Right atrium auricular region (tissue), 2 donors: ENCODE data around the gene MRPL49. TPM values are rescaled to one million over a fixed set of nuclear protein-coding genes. Genes with fewer than 3 reads are reported as not detected.

ENCODE experiments used
- DNase-seq: peaks from one replicate; pipeline ENCODE4 v3.0.0-alpha.2; 2019; ENCODE audit warnings: low spot score
- H3K27ac ChIP-seq, 2 donors: fragments of 200-600 bp; sonication (generic); 1 replicate in 1 of 2; 2 replicates in 1 of 2; pipeline ENCODE4 v1.5.1; 2016 to 2019
- H3K27me3 ChIP-seq, 2 donors: fragments of 200-600 bp; sonication (generic); one replicate each; pipeline versions ENCODE4 v1.5.1 to v1.6.0; 2017 to 2019
- H3K36me3 ChIP-seq: fragments of 200-600 bp; sonication (generic); one replicate; pipeline ENCODE4 v1.5.1; 2016
- H3K4me1 ChIP-seq, 2 donors: fragments of 200-600 bp; sonication (generic); one replicate each; pipeline versions ENCODE4 v1.5.1 to v1.6.0; 2017 to 2019
- H3K4me3 ChIP-seq, 2 donors: fragments of 200-600 bp; sonication (generic); 1 replicate in 1 of 2; 2 replicates in 1 of 2; pipeline ENCODE4 v1.5.1; 2017 to 2019; ENCODE audit warnings: mild to moderate bottlenecking in 1 of 2, moderate library complexity in 1 of 2
- H3K9me3 ChIP-seq, 2 donors: fragments of 200-600 bp; sonication (generic); one replicate each; pipeline ENCODE4 v1.5.1; 2019
- total RNA-seq, 2 donors: library from RNA; depleted of rRNA; stranded (reverse); fragments of >200 nt; gene quantifications; one replicate each; pipeline ENCODE4 v1.1.0, GENCODE V29; 2016
- TF ChIP-seq, protein P1 (sequence below), 2 donors: fragments of 200-600 bp; sonication (generic); IDR thresholded peaks; one replicate each; pipeline ENCODE4 v1.5.1; 2019; ENCODE audit warnings: antibody characterized with exemption in 2 of 2

MRPL49 gene
- total RNA-seq, 2 donors from 2014 or later = 38.8 to 47.8 TPM

GRCh38 chr11:65125197-65126056 lies 3.3 kb downstream of the MRPL49 start:
- Histone ChIP-seq H3K4me3 (no peak overlapping the region), H3K36me3 (peaks cover 66% of the 10 kb centered on the region), H3K4me1 (peaks cover 0 to 23% of the 10 kb centered on the region in 2 donors), H3K27me3 (no peaks in the 10 kb centered on the region), H3K9me3 (no peaks in the 10 kb centered on the region), H3K27ac (no peak overlapping the region)
- TF ChIP-seq, protein P1, sequence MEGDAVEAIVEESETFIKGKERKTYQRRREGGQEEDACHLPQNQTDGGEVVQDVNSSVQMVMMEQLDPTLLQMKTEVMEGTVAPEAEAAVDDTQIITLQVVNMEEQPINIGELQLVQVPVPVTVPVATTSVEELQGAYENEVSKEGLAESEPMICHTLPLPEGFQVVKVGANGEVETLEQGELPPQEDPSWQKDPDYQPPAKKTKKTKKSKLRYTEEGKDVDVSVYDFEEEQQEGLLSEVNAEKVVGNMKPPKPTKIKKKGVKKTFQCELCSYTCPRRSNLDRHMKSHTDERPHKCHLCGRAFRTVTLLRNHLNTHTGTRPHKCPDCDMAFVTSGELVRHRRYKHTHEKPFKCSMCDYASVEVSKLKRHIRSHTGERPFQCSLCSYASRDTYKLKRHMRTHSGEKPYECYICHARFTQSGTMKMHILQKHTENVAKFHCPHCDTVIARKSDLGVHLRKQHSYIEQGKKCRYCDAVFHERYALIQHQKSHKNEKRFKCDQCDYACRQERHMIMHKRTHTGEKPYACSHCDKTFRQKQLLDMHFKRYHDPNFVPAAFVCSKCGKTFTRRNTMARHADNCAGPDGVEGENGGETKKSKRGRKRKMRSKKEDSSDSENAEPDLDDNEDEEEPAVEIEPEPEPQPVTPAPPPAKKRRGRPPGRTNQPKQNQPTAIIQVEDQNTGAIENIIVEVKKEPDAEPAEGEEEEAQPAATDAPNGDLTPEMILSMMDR (IDR thresholded peaks at IDR 0.05) = no peak
- no peak for DNase-seq

- H3K9me3 ChIP-seq = no peaks in the 10 kb centered on the region
- no peak overlapping the region for H3K4me3 ChIP-seq
- no peak for DNase-seq
- peaks cover 0 to 13% of the 10 kb centered on the region in 2 donors for H3K4me1 ChIP-seq
- H3K36me3 ChIP-seq = peaks cover 72% of the 10 kb centered on the region
- TF ChIP-seq, protein P1 (IDR thresholded peaks at IDR 0.05) = no peak
- H3K27ac ChIP-seq = no peak overlapping the region
- H3K27me3 ChIP-seq = no peaks in the 10 kb centered on the region
Measured at GRCh38 chr11:65126624-65127274, 4.6 kb downstream of the MRPL49 start.

GRCh38 chr11:65127473-65128181 lies 5.5 kb downstream of the MRPL49 start:
- Histone ChIP-seq H3K27ac (no peak overlapping the region), H3K9me3 (no peaks in the 10 kb centered on the region), H3K36me3 (peaks cover 81% of the 10 kb centered on the region), H3K27me3 (no peaks in the 10 kb centered on the region), H3K4me3 (no peak overlapping the region), H3K4me1 (peaks cover 0 to 18% of the 10 kb centered on the region in 2 donors)
- DNase-seq = no peak
- TF ChIP-seq, protein P1 (IDR thresholded peaks at IDR 0.05) = no peak

- DNase-seq = no peak
- Histone ChIP-seq H3K4me1 (peaks cover 0 to 18% of the 10 kb centered on the region in 2 donors), H3K27me3 (no peaks in the 10 kb centered on the region), H3K9me3 (no peaks in the 10 kb centered on the region), H3K4me3 (no peak overlapping the region), H3K36me3 (peaks cover 83% of the 10 kb centered on the region), H3K27ac (no peak overlapping the region)
- TF ChIP-seq, protein P1 (IDR thresholded peaks at IDR 0.05) = no peak
Measured at GRCh38 chr11:65128182-65129145, 6.3 kb downstream of the MRPL49 start.
